ENCODE results near the gene RAB11A. TPM values are rescaled to one million over a fixed set of nuclear protein-coding genes. Genes with fewer than 3 reads are reported as not detected.

Gene RAB11A
- total RNA-seq, 1 donor from 2014 or later: 153 TPM

DNA sequence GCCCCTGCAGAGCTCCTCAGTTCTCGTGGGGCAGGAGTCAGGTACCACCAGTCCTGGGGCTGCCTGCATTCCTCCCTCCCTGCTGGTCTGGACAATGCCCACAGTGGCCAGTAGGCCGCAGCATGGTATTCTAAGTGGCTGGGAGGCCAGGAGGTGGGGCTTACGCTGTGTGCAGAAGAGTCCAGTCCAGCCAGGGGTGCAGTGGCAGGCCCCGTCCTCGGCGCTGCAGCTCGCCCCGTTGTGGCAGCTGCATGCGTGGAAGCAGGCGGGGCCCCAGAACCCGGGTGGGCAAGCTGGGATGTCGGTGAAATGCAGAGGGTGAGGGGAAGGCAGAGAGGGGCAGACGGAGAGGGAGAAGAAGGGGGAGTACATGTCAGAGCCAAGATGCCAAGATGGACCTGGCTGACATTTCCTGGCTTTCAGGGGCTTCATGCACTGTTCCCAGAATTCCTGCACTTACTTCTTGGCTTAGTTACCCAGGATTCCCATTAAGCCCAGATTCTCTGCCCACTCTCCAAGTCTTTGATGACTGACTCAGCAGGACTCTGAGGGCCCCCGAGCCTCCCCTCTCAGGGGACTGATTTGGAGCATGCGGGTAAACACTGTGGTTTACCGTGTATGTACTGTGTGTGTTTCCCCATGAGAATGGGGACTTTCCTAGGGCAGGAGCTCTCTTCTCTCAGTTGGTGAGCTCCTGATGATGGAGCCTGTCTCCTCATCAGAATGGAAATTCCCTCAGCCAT, 47.5 kb downstream of the RAB11A start:
- Mint-ChIP-seq H3K4me3 (ENCODE audit: low read depth) (no peak overlapping the region), H3K36me3 (ENCODE audit: low read depth) (peaks cover 4% of the 10 kb centered on the region), H3K27ac (peak overlapping the region; percentile 42), H3K9me3 (no peaks in the 10 kb centered on the region), H3K27me3 (ENCODE audit: low read depth) (no peaks in the 10 kb centered on the region), H3K4me1 (ENCODE audit: low read depth) (peaks cover 20% of the 10 kb centered on the region)
- DNase-seq (ENCODE audit: low spot score): peak; percentile 14
- intact Hi-C loops (cut with micrococcal nuclease): loop anchor here (1.0 kb wide), 1 partner anchor 30 kb away; no protein-coding TSS in a partner anchor

DNA sequence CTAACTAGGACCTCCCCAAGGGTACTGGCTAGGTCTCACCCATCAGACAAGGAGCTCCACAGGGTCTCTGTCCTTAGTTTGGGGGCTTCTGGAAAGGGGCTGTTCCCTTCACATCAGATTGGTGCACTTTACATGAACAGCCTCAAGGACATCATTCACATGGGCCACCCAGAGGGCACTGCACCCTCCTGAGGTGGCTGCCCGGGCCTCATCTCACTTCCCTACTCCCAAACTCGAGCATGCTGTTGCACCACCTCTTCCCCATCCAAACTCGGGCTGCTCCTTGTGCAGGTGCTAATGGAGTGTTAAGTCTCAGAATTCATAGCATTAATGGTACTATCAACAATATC, 48.1 kb downstream of the RAB11A start:
- no peaks in the 10 kb centered on the region for H3K9me3 Mint-ChIP-seq
- peak overlapping the region; percentile 42 for H3K27ac Mint-ChIP-seq
- DNase-seq (ENCODE audit: low spot score): no peak
- H3K36me3 Mint-ChIP-seq (ENCODE audit: low read depth): peaks cover 4% of the 10 kb centered on the region
- intact Hi-C loops (cut with micrococcal nuclease): loop anchor here (1.0 kb wide), 1 partner anchor 30 kb away; no protein-coding TSS in a partner anchor
- H3K4me1 Mint-ChIP-seq (ENCODE audit: low read depth): peaks cover 20% of the 10 kb centered on the region
- no peak overlapping the region for H3K4me3 Mint-ChIP-seq (ENCODE audit: low read depth)
- no peaks in the 10 kb centered on the region for H3K27me3 Mint-ChIP-seq (ENCODE audit: low read depth)

DNA sequence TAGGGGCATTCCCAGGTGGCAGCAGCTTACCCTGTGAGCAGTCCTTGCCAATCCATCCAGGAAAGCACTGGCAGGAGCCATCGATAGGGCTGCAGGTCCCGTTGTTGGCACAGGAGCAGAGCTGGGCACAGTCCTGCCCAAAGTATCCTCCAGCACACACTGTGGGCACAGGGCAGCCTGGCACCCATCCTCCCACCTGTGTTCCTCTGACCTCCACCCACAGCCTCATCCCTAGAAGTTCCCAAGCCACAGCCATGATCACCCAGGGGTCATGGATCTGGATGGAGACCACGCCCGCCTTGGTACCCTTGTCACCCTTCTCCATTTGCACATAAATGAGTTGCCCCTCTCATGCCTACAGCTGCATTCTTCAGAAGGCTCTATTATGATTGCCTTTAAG, 48.6 kb downstream of the RAB11A start:
- no peaks in the 10 kb centered on the region for H3K27me3 Mint-ChIP-seq (ENCODE audit: low read depth)
- peaks cover 20% of the 10 kb centered on the region for H3K4me1 Mint-ChIP-seq (ENCODE audit: low read depth)
- H3K4me3 Mint-ChIP-seq (ENCODE audit: low read depth): no peak overlapping the region
- intact Hi-C loops (cut with micrococcal nuclease): loop anchor here (1.0 kb wide), 1 partner anchor 31 kb away; no protein-coding TSS in a partner anchor
- peaks cover 4% of the 10 kb centered on the region for H3K36me3 Mint-ChIP-seq (ENCODE audit: low read depth)
- H3K27ac Mint-ChIP-seq: no peak overlapping the region
- no peaks in the 10 kb centered on the region for H3K9me3 Mint-ChIP-seq
- no peak for DNase-seq (ENCODE audit: low spot score)

DNA sequence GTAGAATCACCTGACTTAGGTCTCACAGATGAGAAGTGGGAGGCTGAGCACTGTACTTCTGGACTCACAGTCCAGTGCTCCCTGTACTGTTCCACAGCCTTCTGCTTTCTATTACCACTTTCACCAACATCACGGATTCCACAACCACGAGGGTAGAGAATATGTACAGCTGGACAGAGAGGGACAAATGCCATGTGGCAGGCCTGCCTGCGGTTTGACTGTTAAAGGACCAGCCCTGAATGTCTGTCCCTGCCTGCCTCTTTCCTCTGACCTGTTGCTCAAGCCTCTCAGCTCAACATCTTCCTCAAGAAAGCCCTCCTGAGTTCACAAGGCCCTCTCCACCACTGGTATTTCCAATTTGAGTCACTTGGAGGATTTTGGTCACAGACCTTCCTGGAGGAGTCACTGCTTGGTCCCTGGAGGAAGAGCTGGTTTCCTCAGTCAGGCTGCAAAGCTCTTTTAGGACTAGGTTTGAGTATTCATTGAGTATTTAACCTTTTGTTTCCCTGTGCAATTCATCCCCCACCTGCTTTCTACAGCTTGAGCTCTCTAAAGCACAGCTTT, 49.1 kb downstream of the RAB11A start:
- no peak for DNase-seq (ENCODE audit: low spot score)
- Mint-ChIP-seq H3K27ac (peak overlapping the region; percentile 65), H3K4me1 (ENCODE audit: low read depth) (peaks cover 20% of the 10 kb centered on the region), H3K36me3 (ENCODE audit: low read depth) (peaks cover 4% of the 10 kb centered on the region), H3K9me3 (no peaks in the 10 kb centered on the region), H3K27me3 (ENCODE audit: low read depth) (no peaks in the 10 kb centered on the region), H3K4me3 (ENCODE audit: low read depth) (no peak overlapping the region)
- intact Hi-C loops (cut with micrococcal nuclease): no loop called here

DNA sequence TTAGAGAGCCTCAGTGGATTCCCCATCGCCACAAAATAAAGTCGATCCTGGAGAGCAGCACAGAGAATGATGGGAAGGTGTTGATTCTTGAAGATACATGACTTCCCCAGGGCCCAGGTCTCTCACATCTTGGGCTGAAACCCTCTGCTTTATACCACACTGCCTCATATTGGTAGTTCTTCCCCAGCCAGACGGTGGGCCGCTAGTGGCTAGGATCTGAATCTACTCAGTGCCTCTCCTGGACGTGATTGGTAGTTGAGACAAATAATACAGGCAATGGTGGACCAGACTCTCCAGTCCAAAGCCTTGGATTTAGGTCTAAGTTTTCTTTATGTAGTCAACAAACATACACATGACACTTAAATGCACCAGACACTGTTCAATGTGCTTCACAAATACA, 49.7 kb downstream of the RAB11A start:
- no peaks in the 10 kb centered on the region for H3K27me3 Mint-ChIP-seq (ENCODE audit: low read depth)

DNA sequence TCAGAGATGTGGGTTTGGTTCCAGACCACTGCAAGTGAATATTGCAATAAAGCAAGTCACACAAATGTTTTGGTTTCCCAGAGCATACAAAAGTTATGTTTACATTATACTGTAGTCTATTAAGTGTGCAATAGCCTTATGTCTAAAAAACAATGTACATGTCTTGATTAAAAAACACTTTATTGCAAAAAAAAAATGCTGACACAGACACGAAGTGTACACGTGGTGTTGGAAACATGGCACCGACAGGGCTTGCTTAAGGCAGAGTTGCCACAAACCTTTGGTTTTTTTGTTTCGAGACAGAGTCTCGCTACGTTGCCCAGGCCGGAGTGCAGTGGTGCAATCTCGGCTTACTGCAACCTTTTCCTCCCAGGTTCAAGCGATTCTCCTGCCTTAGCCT, 50.1 kb downstream of the RAB11A start:
- DNase-seq (ENCODE audit: low spot score): no peak
- no peaks in the 10 kb centered on the region for H3K27me3 Mint-ChIP-seq (ENCODE audit: low read depth)
- no peak overlapping the region for H3K27ac Mint-ChIP-seq
- H3K4me1 Mint-ChIP-seq (ENCODE audit: low read depth): peaks cover 20% of the 10 kb centered on the region
- H3K4me3 Mint-ChIP-seq (ENCODE audit: low read depth): no peak overlapping the region
- no peaks in the 10 kb centered on the region for H3K9me3 Mint-ChIP-seq
- peaks cover 4% of the 10 kb centered on the region for H3K36me3 Mint-ChIP-seq (ENCODE audit: low read depth)
- intact Hi-C loops (cut with micrococcal nuclease): no loop called here

More for the DNA sequence above, 49.7 kb downstream of the RAB11A start:
- intact Hi-C loops (cut with micrococcal nuclease): no loop called here
- H3K4me1 Mint-ChIP-seq (ENCODE audit: low read depth): peaks cover 20% of the 10 kb centered on the region
- DNase-seq (ENCODE audit: low spot score): no peak
- H3K36me3 Mint-ChIP-seq (ENCODE audit: low read depth): peaks cover 4% of the 10 kb centered on the region
- peak overlapping the region; percentile 65 for H3K27ac Mint-ChIP-seq
- H3K9me3 Mint-ChIP-seq: no peaks in the 10 kb centered on the region
- no peak overlapping the region for H3K4me3 Mint-ChIP-seq (ENCODE audit: low read depth)

DNA sequence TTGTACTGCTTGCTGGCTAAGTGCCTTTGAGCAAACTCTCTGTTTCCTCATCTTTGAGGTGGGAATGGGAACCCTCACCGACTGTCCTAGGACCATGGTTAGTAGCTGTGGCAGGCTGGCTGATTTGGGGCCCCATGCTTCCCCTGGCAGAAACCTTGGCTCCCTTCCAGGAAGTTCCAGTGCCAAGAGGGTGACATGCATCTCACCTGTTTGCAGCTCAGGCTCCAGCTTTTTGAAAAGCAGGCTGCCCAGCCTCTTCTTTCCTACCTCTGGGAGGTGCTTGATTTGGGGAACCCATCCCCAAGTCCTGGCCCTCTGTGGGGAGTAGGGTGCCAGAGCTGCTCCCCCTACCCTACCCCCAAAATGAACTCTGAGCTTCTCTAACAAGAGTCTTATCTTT, 50.8 kb downstream of the RAB11A start:
- H3K27ac Mint-ChIP-seq: no peak overlapping the region
- H3K9me3 Mint-ChIP-seq: no peaks in the 10 kb centered on the region

DNA sequence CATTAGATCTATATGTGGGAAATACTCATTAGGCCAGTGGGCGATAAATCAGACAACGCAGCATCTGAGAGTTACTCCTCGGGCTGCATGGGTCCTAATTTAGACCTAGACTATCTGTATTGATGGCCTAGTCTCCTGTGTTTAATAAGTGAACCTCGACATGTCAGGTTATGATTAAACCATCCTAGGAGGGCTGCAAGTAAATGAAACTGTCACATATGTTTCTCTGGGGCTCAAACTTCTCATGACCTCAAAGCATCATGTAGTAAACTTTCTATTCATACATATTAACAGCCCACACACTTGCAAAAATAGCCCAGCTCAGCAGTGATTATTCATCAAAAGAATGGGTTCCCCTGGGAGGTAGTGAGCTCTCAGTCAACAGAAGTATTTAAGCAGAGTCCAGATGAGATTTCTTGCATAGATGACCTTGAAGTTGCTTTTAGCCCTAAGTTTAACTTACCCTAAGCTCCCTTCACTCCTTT, 51.6 kb downstream of the RAB11A start:
- no peaks in the 10 kb centered on the region for H3K27me3 Mint-ChIP-seq (ENCODE audit: low read depth)
- H3K27ac Mint-ChIP-seq: no peak overlapping the region
- intact Hi-C loops (cut with micrococcal nuclease): no loop called here
- peaks cover 4% of the 10 kb centered on the region for H3K36me3 Mint-ChIP-seq (ENCODE audit: low read depth)
- H3K9me3 Mint-ChIP-seq: no peaks in the 10 kb centered on the region
- H3K4me3 Mint-ChIP-seq (ENCODE audit: low read depth): no peak overlapping the region
- peaks cover 20% of the 10 kb centered on the region for H3K4me1 Mint-ChIP-seq (ENCODE audit: low read depth)
- DNase-seq (ENCODE audit: low spot score): no peak

More for the DNA sequence above, 50.8 kb downstream of the RAB11A start:
- peaks cover 4% of the 10 kb centered on the region for H3K36me3 Mint-ChIP-seq (ENCODE audit: low read depth)
- intact Hi-C loops (cut with micrococcal nuclease): no loop called here
- H3K4me1 Mint-ChIP-seq (ENCODE audit: low read depth): peaks cover 20% of the 10 kb centered on the region
- no peak for DNase-seq (ENCODE audit: low spot score)
- no peak overlapping the region for H3K4me3 Mint-ChIP-seq (ENCODE audit: low read depth)
- H3K27me3 Mint-ChIP-seq (ENCODE audit: low read depth): no peaks in the 10 kb centered on the region

DNA sequence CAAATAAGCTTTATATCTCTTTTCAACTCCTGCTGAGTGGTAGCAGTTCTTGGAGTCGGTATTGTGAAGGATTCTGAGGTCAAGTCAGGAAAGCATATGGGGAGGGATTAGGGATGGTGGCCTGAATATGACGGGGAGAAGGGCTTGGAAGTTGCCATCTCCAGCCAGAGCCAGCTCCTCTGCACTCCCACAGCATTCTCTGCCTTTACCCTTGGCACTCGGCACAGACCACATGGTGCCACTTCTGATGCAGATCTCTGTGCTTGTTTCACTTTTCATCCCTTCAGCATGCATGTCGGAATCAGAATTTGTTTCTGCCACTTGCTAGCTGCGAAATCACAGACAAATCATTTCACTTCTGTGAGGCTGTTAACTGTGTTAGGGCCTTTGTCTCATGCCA, 52.5 kb downstream of the RAB11A start:
- Mint-ChIP-seq H3K4me3 (ENCODE audit: low read depth) (no peak overlapping the region), H3K36me3 (ENCODE audit: low read depth) (peaks cover 4% of the 10 kb centered on the region), H3K9me3 (no peaks in the 10 kb centered on the region), H3K27me3 (ENCODE audit: low read depth) (no peaks in the 10 kb centered on the region), H3K4me1 (ENCODE audit: low read depth) (peaks cover 18% of the 10 kb centered on the region), H3K27ac (no peak overlapping the region)
- DNase-seq (ENCODE audit: low spot score): no peak
- intact Hi-C loops (cut with micrococcal nuclease): no loop called here

DNA sequence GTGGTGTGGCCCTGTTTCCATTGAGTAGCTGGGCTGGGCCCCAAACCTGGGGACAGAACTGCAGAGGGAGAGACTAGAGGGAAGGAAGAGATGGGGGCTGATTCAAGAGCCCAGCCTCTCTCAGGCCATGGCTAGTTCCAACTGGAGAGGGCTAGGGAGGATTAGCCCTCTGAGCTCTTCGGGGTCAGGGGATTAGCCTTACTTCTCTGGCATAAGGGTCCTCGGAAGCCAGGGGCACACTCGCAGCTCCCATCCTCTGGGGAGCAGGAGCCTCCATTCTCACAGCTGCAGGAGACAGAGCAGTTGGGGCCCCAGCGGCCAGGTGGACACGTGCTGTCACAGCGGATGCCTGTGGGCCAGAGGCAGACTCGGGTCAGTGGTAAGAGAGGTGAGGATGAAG, 53.3 kb downstream of the RAB11A start:
- intact Hi-C loops (cut with micrococcal nuclease): no loop called here

DNA sequence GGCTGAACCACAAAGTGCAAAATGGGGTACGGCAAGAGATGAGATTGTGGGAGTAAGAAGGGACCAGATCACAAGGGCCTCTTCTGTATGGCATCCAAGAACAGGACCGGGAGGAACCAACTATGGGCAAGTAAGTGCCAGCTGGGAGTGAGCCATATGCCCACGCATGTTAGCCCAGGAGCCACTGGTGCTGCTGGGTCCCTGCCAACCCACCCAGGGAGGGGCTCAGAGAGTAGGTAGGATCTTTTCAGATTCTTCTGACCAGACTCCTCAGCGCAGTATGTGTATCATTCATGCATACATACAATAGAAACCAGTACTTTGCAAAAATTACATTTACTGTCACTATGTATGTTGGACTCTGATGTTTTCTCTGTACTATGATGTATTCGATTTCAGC, 54.0 kb downstream of the RAB11A start:
- Mint-ChIP-seq H3K4me3 (ENCODE audit: low read depth) (no peak overlapping the region), H3K36me3 (ENCODE audit: low read depth) (peaks cover 4% of the 10 kb centered on the region), H3K4me1 (ENCODE audit: low read depth) (peaks cover 7% of the 10 kb centered on the region), H3K9me3 (no peaks in the 10 kb centered on the region), H3K27ac (no peak overlapping the region), H3K27me3 (ENCODE audit: low read depth) (no peaks in the 10 kb centered on the region)
- intact Hi-C loops (cut with micrococcal nuclease): no loop called here
- no peak for DNase-seq (ENCODE audit: low spot score)

More for the DNA sequence above, 53.3 kb downstream of the RAB11A start:
- Mint-ChIP-seq H3K9me3 (no peaks in the 10 kb centered on the region), H3K4me3 (ENCODE audit: low read depth) (no peak overlapping the region), H3K27me3 (ENCODE audit: low read depth) (no peaks in the 10 kb centered on the region), H3K27ac (no peak overlapping the region), H3K4me1 (ENCODE audit: low read depth) (peaks cover 11% of the 10 kb centered on the region), H3K36me3 (ENCODE audit: low read depth) (peaks cover 4% of the 10 kb centered on the region)
- no peak for DNase-seq (ENCODE audit: low spot score)

DNA sequence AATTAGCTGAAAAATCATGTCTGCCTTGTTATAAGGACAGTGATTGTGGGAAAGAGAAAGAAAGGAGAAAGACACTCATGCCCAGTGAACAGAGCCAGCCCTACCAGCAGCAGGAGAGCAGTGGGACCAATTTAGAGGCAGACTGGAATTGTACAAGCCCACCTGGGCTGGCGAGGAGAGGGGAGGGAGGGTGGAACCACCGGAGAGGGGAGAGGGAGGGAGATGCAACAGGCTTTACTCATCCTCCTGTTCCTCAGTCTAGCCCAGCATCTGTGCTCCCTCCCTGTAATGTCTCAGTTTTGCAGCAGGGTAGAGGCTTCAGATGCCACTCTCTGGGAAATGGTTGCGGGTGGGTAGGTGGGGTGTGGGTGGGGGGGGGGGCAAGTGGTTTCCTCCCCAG, 54.7 kb downstream of the RAB11A start:
- Mint-ChIP-seq H3K27ac (no peak overlapping the region), H3K9me3 (no peaks in the 10 kb centered on the region), H3K36me3 (ENCODE audit: low read depth) (no peaks in the 10 kb centered on the region), H3K27me3 (ENCODE audit: low read depth) (no peaks in the 10 kb centered on the region), H3K4me3 (ENCODE audit: low read depth) (no peak overlapping the region), H3K4me1 (ENCODE audit: low read depth) (no peaks in the 10 kb centered on the region)
- no peak for DNase-seq (ENCODE audit: low spot score)
- intact Hi-C loops (cut with micrococcal nuclease): no loop called here

DNA sequence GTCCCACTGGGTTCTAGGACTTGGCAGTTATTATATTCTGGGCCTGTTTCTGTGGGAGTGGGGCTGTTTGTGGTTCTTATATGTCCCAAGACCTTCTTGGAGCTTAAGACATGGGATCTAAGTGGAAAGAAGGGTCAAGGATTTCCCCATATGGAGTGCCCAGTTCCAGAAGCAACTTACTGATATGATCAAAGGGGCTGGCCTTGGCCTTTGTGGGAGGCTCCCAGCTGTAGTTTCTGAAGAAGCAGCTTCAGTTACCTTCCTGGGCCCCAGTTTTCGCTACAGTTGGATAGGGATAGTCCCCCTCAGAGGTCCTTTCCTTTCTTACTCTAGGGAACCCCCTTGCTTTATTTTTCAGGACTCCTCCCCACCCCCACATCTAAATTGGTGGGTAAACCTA, 56.0 kb downstream of the RAB11A start:
- Mint-ChIP-seq H3K36me3 (ENCODE audit: low read depth) (no peaks in the 10 kb centered on the region), H3K27me3 (ENCODE audit: low read depth) (no peaks in the 10 kb centered on the region), H3K4me1 (ENCODE audit: low read depth) (no peaks in the 10 kb centered on the region), H3K27ac (no peak overlapping the region), H3K9me3 (no peaks in the 10 kb centered on the region), H3K4me3 (ENCODE audit: low read depth) (no peak overlapping the region)
- intact Hi-C loops (cut with micrococcal nuclease): no loop called here
- DNase-seq (ENCODE audit: low spot score): no peak
